HepG2 (cell line): ENCODE results near the gene LRRC28. TPM values are rescaled to one million over a fixed set of nuclear protein-coding genes. Genes with fewer than 3 reads are reported as not detected.

ENCODE experiments used
- CENPT ChIP-seq: sonication (generic); formaldehyde crosslinking; IDR thresholded peaks from 2 replicates; pipeline ENCODE4 v1.8.0; 2022; ENCODE audit warnings: low read depth, mild to moderate bottlenecking, moderate library complexity, missing genetic modification reagents
- CREM ChIP-seq, 2 experiments: sonication (generic) in 1 of 2; formaldehyde crosslinking in 1 of 2; IDR thresholded peaks; 2 replicates each; pipeline versions ENCODE4 v1.4.0 to v1.6.1; 2016 to 2020; ENCODE audit warnings: antibody characterized with exemption in 1 of 2, mild to moderate bottlenecking in 1 of 2, missing genetic modification reagents in 1 of 2
- E2F5 ChIP-seq: sonication (generic); formaldehyde crosslinking; conservative IDR thresholded peaks from 2 replicates; pipeline ENCODE4 v1.4.0; 2020; ENCODE audit warnings: missing genetic modification reagents
- ELF4 ChIP-seq: sonication (generic); formaldehyde crosslinking; IDR thresholded peaks from 2 replicates; pipeline ENCODE4 v1.5.0; 2020; ENCODE audit warnings: missing genetic modification reagents, mild to moderate bottlenecking, moderate library complexity, borderline replicate concordance
- JARID2 ChIP-seq: sonication (generic); formaldehyde crosslinking; IDR thresholded peaks from 2 replicates; pipeline ENCODE4 v1.8.1; 2023; ENCODE audit warnings: missing genetic modification reagents, inconsistent platforms; ENCODE audit not compliant: insufficient replicate concordance
- JUNB ChIP-seq: sonication (generic); formaldehyde crosslinking; IDR thresholded peaks from 2 replicates; pipeline ENCODE4 v1.8.0; 2022; ENCODE audit warnings: missing genetic modification reagents, mild to moderate bottlenecking, borderline replicate concordance
- MIER3 ChIP-seq: IDR thresholded peaks from 2 replicates; pipeline ENCODE4 v1.6.1; 2016; ENCODE audit warnings: missing compliant biosample characterization, borderline replicate concordance
- POLR2AphosphoS5 ChIP-seq: IDR thresholded peaks from 2 replicates; pipeline ENCODE4 v1.6.1; 2012; ENCODE audit warnings: low read depth, low read length
- REXO4 ChIP-seq: sonication (generic); formaldehyde crosslinking; IDR thresholded peaks from 2 replicates; pipeline ENCODE4 v1.8.0; 2022; ENCODE audit warnings: missing genetic modification reagents, mild to moderate bottlenecking, borderline replicate concordance
- SMARCE1 ChIP-seq: fragments of 450-650 bp; IDR thresholded peaks from 2 replicates; pipeline ENCODE4 v1.6.1; 2017; ENCODE audit warnings: borderline replicate concordance
- SP2 ChIP-seq: sonication (generic); formaldehyde crosslinking; IDR thresholded peaks from 2 replicates; pipeline ENCODE4 v1.5.1; 2020; ENCODE audit warnings: mild to moderate bottlenecking, missing genetic modification reagents
- TOPORS ChIP-seq: sonication (generic); formaldehyde crosslinking; IDR thresholded peaks from 2 replicates; pipeline ENCODE4 v1.8.0; 2023; ENCODE audit warnings: mild to moderate bottlenecking, missing genetic modification reagents
- ZNF101 ChIP-seq: sonication (generic); formaldehyde crosslinking; IDR thresholded peaks from 2 replicates; pipeline ENCODE4 v1.4.0; 2020; ENCODE audit warnings: mild to moderate bottlenecking, low read depth, missing genetic modification reagents, borderline replicate concordance
- ZNF17 ChIP-seq: sonication (generic); formaldehyde crosslinking; IDR thresholded peaks from 2 replicates; pipeline ENCODE4 v1.5.0; 2020; ENCODE audit warnings: mild to moderate bottlenecking, missing genetic modification reagents
- ZNF24 ChIP-seq: fragments of 450-650 bp; IDR thresholded peaks from 2 replicates; pipeline ENCODE4 v1.6.1; 2017; ENCODE audit warnings: antibody characterized with exemption, mild to moderate bottlenecking
- ZNF337 ChIP-seq: sonication (generic); formaldehyde crosslinking; IDR thresholded peaks from 2 replicates; pipeline ENCODE4 v1.5.1; 2020; ENCODE audit warnings: missing genetic modification reagents, low read depth, mild to moderate bottlenecking, borderline replicate concordance
- ZNF354B ChIP-seq: sonication (generic); formaldehyde crosslinking; IDR thresholded peaks from 2 replicates; pipeline ENCODE4 v1.8.0; 2022; ENCODE audit warnings: mild to moderate bottlenecking, missing genetic modification reagents
- polyA plus RNA-seq, 8 experiments: library from polyadenylated mRNA; depleted of rRNA in 3 of 8; stranded (reverse) in 7 of 8; unstranded in 1 of 8; fragments of >200 nt; fragmentation: Illumina TruSeq in 4 of 8; extraction: Trizol in 4 of 8; gene quantifications; 2 replicates each; pipeline versions ENCODE4 v1.2.1 to v1.2.3, GENCODE V29; 2011 to 2016; ENCODE audit warnings: low read depth in 4 of 8, missing spikeins in 1 of 8, mixed read lengths in 1 of 8; ENCODE audit not compliant: insufficient read depth in 1 of 8
- total RNA-seq, 5 experiments: library from RNA; depleted of rRNA; stranded (reverse); fragments of >200 nt; fragmentation: Illumina TruSeq; extraction: Trizol; gene quantifications; 2 replicates each; pipeline ENCODE4 v1.2.3, GENCODE V29; 2016; ENCODE audit warnings: low read depth in 1 of 5
- TF ChIP-seq, protein P1 (sequence below): sonication (generic); formaldehyde crosslinking; IDR thresholded peaks from 2 replicates; pipeline ENCODE4 v1.4.0; 2020; ENCODE audit warnings: missing genetic modification reagents
- TF ChIP-seq, protein P2 (sequence below): sonication (generic); formaldehyde crosslinking; conservative IDR thresholded peaks from 2 replicates; pipeline ENCODE4 v1.5.0; 2020; ENCODE audit warnings: missing genetic modification reagents
- TF ChIP-seq, protein P3 (sequence below): sonication (generic); formaldehyde crosslinking; IDR thresholded peaks from 2 replicates; pipeline ENCODE4 v1.9.0; 2022; ENCODE audit warnings: low read depth, missing genetic modification reagents

LRRC28 gene
- total and polyA plus RNA-seq, 2 of the 13 experiments (the other 11 are each of a cell fraction or from before 2014, with no cell fraction given), result 17.5 to 21.3 TPM

DNA sequence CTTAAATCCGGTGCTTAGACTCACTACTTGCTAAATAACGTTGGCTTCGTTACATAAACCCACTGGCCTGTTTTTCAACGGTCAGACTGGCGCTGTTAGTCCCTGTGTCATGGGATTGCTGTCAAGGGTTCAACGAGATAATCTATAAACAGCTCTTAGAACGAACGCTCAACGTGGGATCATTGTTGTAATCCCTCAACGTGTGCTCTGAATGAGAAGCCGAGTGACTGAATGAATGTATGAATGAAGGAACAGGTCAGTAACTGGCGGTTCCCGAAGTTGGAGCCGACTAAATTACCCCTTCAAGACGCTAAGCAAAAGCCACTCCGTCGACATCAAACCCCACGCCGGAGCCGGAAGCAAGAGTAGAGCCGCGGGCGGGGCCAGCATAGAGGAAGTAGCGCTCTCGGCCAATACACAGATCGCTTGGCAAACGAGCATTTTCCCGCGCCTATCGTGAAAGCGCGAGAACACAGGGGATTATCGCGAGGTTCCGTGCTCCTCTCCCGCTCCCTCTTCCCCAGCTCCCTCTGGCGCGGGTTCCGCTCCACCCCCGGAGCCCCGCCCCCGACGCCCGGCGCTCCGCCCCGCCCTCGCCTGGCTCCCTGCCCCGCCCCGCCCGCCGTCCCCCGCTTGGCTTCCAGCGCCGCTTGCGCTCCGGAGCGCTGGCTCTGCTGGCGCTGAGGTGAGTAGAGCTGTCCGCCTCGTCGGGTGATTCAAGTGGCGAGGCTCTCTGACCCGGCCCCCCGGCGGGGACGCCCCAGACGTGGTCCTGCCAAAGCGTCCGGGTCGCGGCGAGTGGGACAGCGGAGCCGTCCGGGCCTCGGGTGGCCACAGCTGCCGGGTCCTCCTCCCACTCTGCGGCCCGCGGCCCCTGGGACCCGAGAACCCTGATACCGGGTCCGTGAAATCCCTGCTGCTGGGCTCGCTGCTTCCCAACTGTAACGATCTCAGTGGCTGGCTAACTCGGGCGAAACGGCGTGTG, at the start of gene LRRC28 (continued):
- TF ChIP-seq, protein P1, sequence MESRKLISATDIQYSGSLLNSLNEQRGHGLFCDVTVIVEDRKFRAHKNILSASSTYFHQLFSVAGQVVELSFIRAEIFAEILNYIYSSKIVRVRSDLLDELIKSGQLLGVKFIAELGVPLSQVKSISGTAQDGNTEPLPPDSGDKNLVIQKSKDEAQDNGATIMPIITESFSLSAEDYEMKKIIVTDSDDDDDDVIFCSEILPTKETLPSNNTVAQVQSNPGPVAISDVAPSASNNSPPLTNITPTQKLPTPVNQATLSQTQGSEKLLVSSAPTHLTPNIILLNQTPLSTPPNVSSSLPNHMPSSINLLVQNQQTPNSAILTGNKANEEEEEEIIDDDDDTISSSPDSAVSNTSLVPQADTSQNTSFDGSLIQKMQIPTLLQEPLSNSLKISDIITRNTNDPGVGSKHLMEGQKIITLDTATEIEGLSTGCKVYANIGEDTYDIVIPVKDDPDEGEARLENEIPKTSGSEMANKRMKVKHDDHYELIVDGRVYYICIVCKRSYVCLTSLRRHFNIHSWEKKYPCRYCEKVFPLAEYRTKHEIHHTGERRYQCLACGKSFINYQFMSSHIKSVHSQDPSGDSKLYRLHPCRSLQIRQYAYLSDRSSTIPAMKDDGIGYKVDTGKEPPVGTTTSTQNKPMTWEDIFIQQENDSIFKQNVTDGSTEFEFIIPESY, result no peak
- TF ChIP-seq REXO4 (CRISPR knock-in tag) (no peak), ZNF24 (no peak), JARID2 (CRISPR knock-in tag) (no peak), JUNB (CRISPR knock-in tag) (no peak), CREM (IDR thresholded peaks at IDR 0.05) (peak; percentile 49; the same call in 1 of the 2 replicates), CREM (CRISPR knock-in tag; IDR thresholded peaks at IDR 0.05) (no peak), TOPORS (CRISPR knock-in tag) (peak; percentile 75; the same call in 1 of the 2 replicates), ZNF337 (no peak), ZNF101 (CRISPR knock-in tag) (no peak), SP2 (peak; percentile 93), SMARCE1 (no peak), ELF4 (CRISPR knock-in tag) (0 out of 2 replicates have a peak, but pooled peaks have one; percentile 11), E2F5 (CRISPR knock-in tag) (peak; percentile 83), ZNF17 (CRISPR knock-in tag) (no peak), MIER3 (CRISPR knock-in tag) (peak; percentile 59; the same call in 1 of the 2 replicates), POLR2AphosphoS5 (peak; percentile 90), CENPT (CRISPR knock-in tag) (no peak), ZNF354B (CRISPR knock-in tag) (no peak)
- TF ChIP-seq, protein P2, sequence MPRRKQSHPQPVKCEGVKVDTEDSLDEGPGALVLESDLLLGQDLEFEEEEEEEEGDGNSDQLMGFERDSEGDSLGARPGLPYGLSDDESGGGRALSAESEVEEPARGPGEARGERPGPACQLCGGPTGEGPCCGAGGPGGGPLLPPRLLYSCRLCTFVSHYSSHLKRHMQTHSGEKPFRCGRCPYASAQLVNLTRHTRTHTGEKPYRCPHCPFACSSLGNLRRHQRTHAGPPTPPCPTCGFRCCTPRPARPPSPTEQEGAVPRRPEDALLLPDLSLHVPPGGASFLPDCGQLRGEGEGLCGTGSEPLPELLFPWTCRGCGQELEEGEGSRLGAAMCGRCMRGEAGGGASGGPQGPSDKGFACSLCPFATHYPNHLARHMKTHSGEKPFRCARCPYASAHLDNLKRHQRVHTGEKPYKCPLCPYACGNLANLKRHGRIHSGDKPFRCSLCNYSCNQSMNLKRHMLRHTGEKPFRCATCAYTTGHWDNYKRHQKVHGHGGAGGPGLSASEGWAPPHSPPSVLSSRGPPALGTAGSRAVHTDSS (CRISPR knock-in tag), result no peak
- TF ChIP-seq, protein P3, sequence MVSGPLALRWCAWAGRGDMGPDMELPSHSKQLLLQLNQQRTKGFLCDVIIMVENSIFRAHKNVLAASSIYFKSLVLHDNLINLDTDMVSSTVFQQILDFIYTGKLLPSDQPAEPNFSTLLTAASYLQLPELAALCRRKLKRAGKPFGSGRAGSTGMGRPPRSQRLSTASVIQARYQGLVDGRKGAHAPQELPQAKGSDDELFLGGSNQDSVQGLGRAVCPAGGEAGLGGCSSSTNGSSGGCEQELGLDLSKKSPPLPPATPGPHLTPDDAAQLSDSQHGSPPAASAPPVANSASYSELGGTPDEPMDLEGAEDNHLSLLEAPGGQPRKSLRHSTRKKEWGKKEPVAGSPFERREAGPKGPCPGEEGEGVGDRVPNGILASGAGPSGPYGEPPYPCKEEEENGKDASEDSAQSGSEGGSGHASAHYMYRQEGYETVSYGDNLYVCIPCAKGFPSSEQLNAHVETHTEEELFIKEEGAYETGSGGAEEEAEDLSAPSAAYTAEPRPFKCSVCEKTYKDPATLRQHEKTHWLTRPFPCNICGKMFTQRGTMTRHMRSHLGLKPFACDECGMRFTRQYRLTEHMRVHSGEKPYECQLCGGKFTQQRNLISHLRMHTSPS (CRISPR knock-in tag), result no peak
